Ovary (tissue), 3 donors: ENCODE data around the gene RDH16.

Experiments used
- POLR2A ChIP-seq: fragments of 450-650 bp; IDR thresholded peaks from one replicate; pipeline ENCODE4 v1.6.1; 2017; ENCODE audit warnings: antibody characterized with exemption, mild to moderate bottlenecking, moderate library complexity
- TF ChIP-seq, protein P1 (sequence below), 3 donors: fragments of 450-650 bp in 2 of 3; fragments of 200-600 bp in 1 of 3; IDR thresholded peaks; one replicate each; pipeline versions ENCODE4 v1.5.1 to v1.8.0; 2016 to 2022; ENCODE audit warnings: antibody characterized with exemption in 3 of 3, mild to moderate bottlenecking in 1 of 3
- donor health status: DM: no; HTN: no; CAD: no.

DNA sequence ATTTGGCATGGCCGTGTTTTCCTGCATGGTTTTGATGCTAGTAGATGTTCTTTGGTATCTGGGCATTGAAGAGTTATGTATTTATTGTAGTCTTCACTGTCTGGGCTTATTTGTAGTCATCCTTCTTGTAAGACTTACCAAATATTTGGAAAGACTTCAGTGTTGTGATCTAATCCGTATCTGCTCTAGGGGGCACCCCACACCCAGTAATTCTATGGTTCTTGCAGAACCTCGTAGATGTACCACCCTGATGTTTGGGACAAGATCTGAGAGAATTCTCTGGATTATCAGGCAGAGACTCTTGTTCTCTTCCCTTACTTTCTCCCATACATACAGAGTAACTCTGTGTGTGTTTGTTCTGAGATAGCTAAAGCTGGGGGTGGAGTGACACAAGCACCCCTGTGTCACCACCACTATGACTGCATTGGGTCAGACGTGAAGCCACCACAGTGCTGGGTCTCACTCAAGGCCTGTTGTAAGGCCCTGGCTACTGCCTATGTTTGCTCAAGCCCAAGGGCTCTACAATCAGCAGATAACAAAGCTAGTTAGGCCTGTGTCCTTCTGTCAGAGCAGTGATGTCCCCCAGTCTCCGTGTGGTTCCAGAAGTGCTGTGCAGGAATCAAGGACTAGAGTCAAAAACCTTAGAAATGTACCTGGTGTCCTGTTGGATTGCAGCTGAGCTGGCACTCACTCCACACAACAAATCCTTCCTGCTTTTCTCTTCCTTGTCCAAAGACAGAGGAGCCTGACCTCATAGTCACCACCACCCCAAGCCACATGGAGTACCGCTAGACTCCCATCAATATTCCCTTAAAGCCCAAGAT lies 9.6 kb downstream of the RDH16 start:
- TF ChIP-seq, protein P1, sequence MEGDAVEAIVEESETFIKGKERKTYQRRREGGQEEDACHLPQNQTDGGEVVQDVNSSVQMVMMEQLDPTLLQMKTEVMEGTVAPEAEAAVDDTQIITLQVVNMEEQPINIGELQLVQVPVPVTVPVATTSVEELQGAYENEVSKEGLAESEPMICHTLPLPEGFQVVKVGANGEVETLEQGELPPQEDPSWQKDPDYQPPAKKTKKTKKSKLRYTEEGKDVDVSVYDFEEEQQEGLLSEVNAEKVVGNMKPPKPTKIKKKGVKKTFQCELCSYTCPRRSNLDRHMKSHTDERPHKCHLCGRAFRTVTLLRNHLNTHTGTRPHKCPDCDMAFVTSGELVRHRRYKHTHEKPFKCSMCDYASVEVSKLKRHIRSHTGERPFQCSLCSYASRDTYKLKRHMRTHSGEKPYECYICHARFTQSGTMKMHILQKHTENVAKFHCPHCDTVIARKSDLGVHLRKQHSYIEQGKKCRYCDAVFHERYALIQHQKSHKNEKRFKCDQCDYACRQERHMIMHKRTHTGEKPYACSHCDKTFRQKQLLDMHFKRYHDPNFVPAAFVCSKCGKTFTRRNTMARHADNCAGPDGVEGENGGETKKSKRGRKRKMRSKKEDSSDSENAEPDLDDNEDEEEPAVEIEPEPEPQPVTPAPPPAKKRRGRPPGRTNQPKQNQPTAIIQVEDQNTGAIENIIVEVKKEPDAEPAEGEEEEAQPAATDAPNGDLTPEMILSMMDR (IDR thresholded peaks at IDR 0.05) = no peak
- TF ChIP-seq POLR2A = no peak
